GM18873 (cell line): ENCODE data around the gene PRUNE2.
"Not testable (repeated sequence)": the region's sequence is repeated elsewhere in the genome, so short reads cannot be mapped to it uniquely, and the experiment has no call there.

Source experiments
- ATAC-seq: cut with Tn5 transposase; IDR thresholded peaks from one replicate; pipeline ENCODE4 v1.9.1; 2021; ENCODE audit warnings: mild to moderate bottlenecking, moderate library complexity, moderate number of reproducible peaks; ENCODE audit not compliant: unreplicated experiment, low FRiP score

The PRUNE2 gene

GRCh38 chr9:76742890-76743289 lies 163.0 kb downstream of the PRUNE2 start:
- ATAC-seq, result not testable (repeated sequence)

GRCh38 chr9:76741524-76741923 lies 164.4 kb downstream of the PRUNE2 start:
- ATAC-seq, result no peak

GRCh38 chr9:76738402-76738801 lies 167.5 kb downstream of the PRUNE2 start:
- ATAC-seq, result no peak

GRCh38 chr9:76737154-76737902 lies 168.6 kb downstream of the PRUNE2 start:
- ATAC-seq, result no peak

GRCh38 chr9:76734716-76735115 lies 171.2 kb downstream of the PRUNE2 start:
- ATAC-seq, result no peak

- ATAC-seq, result no peak
Measured at GRCh38 chr9:76733096-76733495, 172.8 kb downstream of the PRUNE2 start.

- ATAC-seq, result no peak
Measured at GRCh38 chr9:76732341-76732958, 173.5 kb downstream of the PRUNE2 start.

- ATAC-seq, result no peak
Measured at GRCh38 chr9:76730801-76731200, 175.1 kb downstream of the PRUNE2 start.

- no peak for ATAC-seq
Measured at GRCh38 chr9:76729980-76730737, 175.8 kb downstream of the PRUNE2 start.

- ATAC-seq, result no peak
Measured at GRCh38 chr9:76729116-76729515, 176.8 kb downstream of the PRUNE2 start.

GRCh38 chr9:76725885-76726284 lies 180.0 kb downstream of the PRUNE2 start:
- ATAC-seq, result no peak

- ATAC-seq, result no peak
Measured at GRCh38 chr9:76725011-76725546, 180.8 kb downstream of the PRUNE2 start.

GRCh38 chr9:76720245-76720644 lies 185.7 kb downstream of the PRUNE2 start:
- ATAC-seq, result no peak

- no peak for ATAC-seq
Measured at GRCh38 chr9:76718166-76718565, 187.7 kb downstream of the PRUNE2 start.

- no peak for ATAC-seq
Measured at GRCh38 chr9:76717613-76718012, 188.3 kb downstream of the PRUNE2 start.

GRCh38 chr9:76717176-76717575 lies 188.7 kb downstream of the PRUNE2 start:
- ATAC-seq, result no peak

GRCh38 chr9:76716085-76716672 lies 189.7 kb downstream of the PRUNE2 start:
- no peak for ATAC-seq

GRCh38 chr9:76713381-76713780 lies 192.5 kb downstream of the PRUNE2 start:
- no peak for ATAC-seq

- no peak for ATAC-seq
Measured at GRCh38 chr9:76709020-76709419, 196.9 kb downstream of the PRUNE2 start.

- ATAC-seq, result no peak
Measured at GRCh38 chr9:76707510-76707909, 198.4 kb downstream of the PRUNE2 start.
